Right lobe of liver (tissue), 6 donors: ENCODE results near the gene GLTP. TPM values are rescaled to one million over a fixed set of nuclear protein-coding genes. Genes with fewer than 3 reads are reported as not detected.
A peak's percentile ranks its signal among the peaks of the same experiment; 100 is the strongest.
"Not testable (repeated sequence)": the region's sequence is repeated elsewhere in the genome, so short reads cannot be mapped to it uniquely, and the experiment has no call there.

Experiments
- ATAC-seq, 4 donors: fragments of 200-7000 bp; cut with Tn5 transposase; one replicate each; pipeline ENCODE4 v1.9.1; 2020; ENCODE audit warnings: mild to moderate bottlenecking in 4 of 4, moderate library complexity in 4 of 4
- DNase-seq, 3 donors: peaks; one replicate each; pipeline ENCODE4 v3.0.0-alpha.2; 2020
- H3K27ac ChIP-seq, 3 donors: fragments of 200-600 bp; one replicate each; pipeline ENCODE4 v1.8.0; 2022
- H3K27me3 ChIP-seq, 2 donors: fragments of 200-600 bp; one replicate each; pipeline ENCODE4 v1.8.0; 2022
- H3K36me3 ChIP-seq, 4 donors: fragments of 200-600 bp; sonication (generic) in 1 of 4; one replicate each; pipeline versions ENCODE4 v1.5.1 to v1.8.0; 2017 to 2022; ENCODE audit warnings: control low read depth in 1 of 4
- H3K4me1 ChIP-seq, 4 donors: fragments of 200-600 bp; sonication (generic) in 1 of 4; one replicate each; pipeline versions ENCODE4 v1.5.1 to v1.8.0; 2017 to 2022; ENCODE audit warnings: control low read depth in 1 of 4
- H3K4me3 ChIP-seq, 3 donors: fragments of 200-600 bp; one replicate each; pipeline ENCODE4 v1.8.0; 2022
- H3K9me3 ChIP-seq, 4 donors: fragments of 200-600 bp; sonication (generic) in 1 of 4; one replicate each; pipeline versions ENCODE4 v1.5.1 to v1.8.0; 2017 to 2022; ENCODE audit warnings: control low read depth in 1 of 4
- CTCF ChIP-seq, 4 donors: fragments of 200-600 bp in 3 of 4; fragments of 450-650 bp in 1 of 4; IDR thresholded peaks; one replicate each; pipeline versions ENCODE4 v1.5.1 to v1.8.0; 2016 to 2022; ENCODE audit warnings: antibody characterized with exemption in 4 of 4, mild to moderate bottlenecking in 2 of 4
- POLR2A ChIP-seq: fragments of 450-650 bp; IDR thresholded peaks from one replicate; pipeline ENCODE4 v1.6.1; 2017; ENCODE audit warnings: antibody characterized with exemption, mild to moderate bottlenecking
- WGBS: methylation state at CpG from one replicate; pipeline ENCODE4 v1.1.6; 2018; ENCODE audit warnings: low coverage, low lambda C conversion rate; ENCODE audit not compliant: insufficient coverage; ENCODE audit errors: missing lambda C conversion rate; 5-methylcytosine and 5-hydroxymethylcytosine counted together
- intact Hi-C, 2 donors: fragments of 100-400 bp; cut with DNase I; formaldehyde crosslinking; loops; one replicate each; pipeline versions ENCODE4 v1.11.2 to v1.14.1; 2022
- long read RNA-seq: library from polyadenylated mRNA; unstranded; transcript quantifications from one replicate; pipeline ENCODE4 v2.0.0, GENCODE V29; 2019
- total RNA-seq, 6 experiments: library from RNA; depleted of rRNA in 2 of 6; stranded (reverse); fragments of >200 nt in 2 of 6; fragmentation: NEBNext Ultra II Directional in 3 of 6; extraction: Animal tissue kit (Norgen Biotek cat#: 25700) in 3 of 6; gene quantifications; one replicate each; pipeline versions ENCODE4 v1.1.0 to v1.2.4, GENCODE V29; 2016 to 2023
- donor health status: DM: no; HTN: yes; CAD: no.
- donor health status: DM: no; HTN: no; CAD: no.
- donor health status: DM: no; HTN: no; CAD: no.
- donor health status: DM: no; HTN: yes; CAD: no.
- donor health status: DM: no; HTN: yes; CAD: no.

Gene GLTP
- total RNA-seq = 10 to 100 TPM in 5 of 6 experiments, 1 to 10 TPM in 1; 9.8 to 20.8 (median 13.6) TPM
- long read RNA-seq, partial matches to known transcripts = 0 of 5 reads
- long read RNA-seq, other reads (novel, unspliced or antisense) = 2 of 5 reads

- peaks cover 0 to 11% (median 5%) of the 10 kb centered on the region in 4 donors for H3K4me1 ChIP-seq
- peak within 1 kb of the TSS; percentile 66 to 79 (median 74) for H3K4me3 ChIP-seq
- no peaks in the 10 kb centered on the region for H3K27me3 ChIP-seq
- ATAC-seq (peak; percentile 97 to 99 (median 98)), DNase-seq (peak; percentile 88 to 91 (median 90))
- H3K27ac ChIP-seq = peak within 1 kb of the TSS; percentile 58 to 74 (median 65)
- intact Hi-C loops = no loop called here
- no peaks in the 10 kb centered on the region for H3K9me3 ChIP-seq
- peak; percentile 50 to 97 (median 74) for TF ChIP-seq CTCF (IDR thresholded peaks at IDR 0.05)
- TF ChIP-seq POLR2A = peak; percentile 65
- WGBS = 0% methylated on average over 14 of the region's 92 CpGs
- no peaks in the 10 kb centered on the region for H3K36me3 ChIP-seq
Measured at GRCh38 chr12:109880043-109880931, at the start of gene GLTP. TSS of gene GLTP (minus strand) at chr12:109880541. CDS start at chr12:109880374, 167 bp downstream.

- peaks cover 8 to 42% (median 22%) of the 10 kb centered on the region in 4 donors for H3K36me3 ChIP-seq
Measured at GRCh38 chr12:109929326-109929725, 49.0 kb upstream of the GLTP start.

GRCh38 chr12:109928058-109928656 is 47.8 kb upstream of the GLTP start:
- H3K4me3 ChIP-seq = no peak overlapping the region
- H3K9me3 ChIP-seq = no peaks in the 10 kb centered on the region
- DNase-seq (no peak), ATAC-seq (no peak)
- intact Hi-C loops = no loop called here
- 68% methylated on average over 6 of the region's 12 CpGs for WGBS
- no peak overlapping the region for H3K27ac ChIP-seq
- H3K27me3 ChIP-seq = no peaks in the 10 kb centered on the region
- no peaks in the 10 kb centered on the region for H3K4me1 ChIP-seq
- peaks cover 8 to 30% (median 17%) of the 10 kb centered on the region in 4 donors for H3K36me3 ChIP-seq
- TF ChIP-seq CTCF (IDR thresholded peaks at IDR 0.05) = no peak
- no peak for TF ChIP-seq POLR2A

More at GRCh38 chr12:109929326-109929725, 49.0 kb upstream of the GLTP start:
- H3K27ac ChIP-seq, intact Hi-C loops, H3K9me3 ChIP-seq, H3K4me1 ChIP-seq, H3K4me3 ChIP-seq, DNase-seq, H3K27me3 ChIP-seq, ATAC-seq: not testable (repeated sequence)
- 92% methylated on average over 13 of the region's 14 CpGs for WGBS

GRCh38 chr12:109927622-109928021 is 47.3 kb upstream of the GLTP start:
- intact Hi-C loops = no loop called here
- DNase-seq (no peak), ATAC-seq (peak; percentile 78 to 82 (median 78))
- Histone ChIP-seq H3K36me3 (peaks cover 7 to 25% (median 17%) of the 10 kb centered on the region in 4 donors), H3K27ac (no peak overlapping the region), H3K9me3 (no peaks in the 10 kb centered on the region), H3K27me3 (no peaks in the 10 kb centered on the region), H3K4me3 (no peak overlapping the region), H3K4me1 (no peaks in the 10 kb centered on the region)
- TF ChIP-seq POLR2A (no peak), CTCF (IDR thresholded peaks at IDR 0.05) (peak; percentile 55 to 66 (median 60))
- 51% methylated on average over 6 of the region's 8 CpGs for WGBS
